ENCODE results near the gene ABHD17A.
A peak's percentile ranks its signal among the peaks of the same experiment; 100 is the strongest.
"Not testable (repeated sequence)": the region's sequence is repeated elsewhere in the genome, so short reads cannot be mapped to it uniquely, and the experiment has no call there.

The ABHD17A gene

DNA sequence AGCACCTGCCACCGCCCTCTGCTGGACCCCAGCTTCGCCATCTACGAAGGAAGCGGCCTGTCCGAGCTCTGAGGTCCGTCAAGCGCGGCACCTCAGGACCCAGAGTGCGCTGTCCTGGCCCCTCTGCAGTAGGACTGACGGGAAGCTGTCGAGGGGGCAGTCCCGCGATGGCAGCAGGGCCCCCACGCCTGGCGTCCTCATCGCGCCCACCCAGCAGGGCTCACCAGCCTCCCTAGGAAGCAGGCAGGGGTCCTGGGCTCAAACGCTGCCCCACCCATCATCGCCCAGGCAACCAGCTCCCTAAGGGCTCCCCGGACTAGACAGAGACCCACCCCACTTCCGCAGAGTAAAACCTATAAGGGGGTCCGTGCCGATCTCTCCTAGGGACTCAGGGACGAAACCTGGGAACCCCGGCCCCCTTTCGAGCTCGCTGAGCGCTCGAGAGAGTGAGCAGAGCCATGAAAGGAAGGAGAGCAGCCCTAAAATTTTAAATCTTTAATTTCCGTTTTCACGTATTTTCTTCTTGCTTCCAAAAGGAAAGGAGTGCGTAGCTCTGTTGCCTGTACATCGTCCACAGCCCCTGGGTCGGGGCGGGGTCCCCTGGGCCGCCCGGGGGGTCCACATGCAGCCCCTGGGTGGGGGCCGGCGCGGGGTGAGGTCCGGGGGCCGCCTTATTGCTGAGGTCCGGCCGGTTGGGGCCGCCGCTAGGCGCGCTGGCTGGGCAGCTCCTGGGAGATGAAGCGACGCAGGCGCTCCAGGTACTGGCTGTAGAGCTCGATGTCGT is 8.6 kb downstream of the ABHD17A start:
- H3K27me3 ChIP-seq (replicated peaks); H3K27ac ChIP-seq; in situ Hi-C loops (cut with HindIII; ENCODE audit: low pct_ligation_motif_present, low sequenced_read_pairs); H3K36me3 ChIP-seq (replicated peaks); DNase-seq: not testable (repeated sequence)
- H3K4me3 ChIP-seq (ENCODE audit: low read depth, low read length): peak overlapping the region; percentile 97
- TF ChIP-seq, protein P1, sequence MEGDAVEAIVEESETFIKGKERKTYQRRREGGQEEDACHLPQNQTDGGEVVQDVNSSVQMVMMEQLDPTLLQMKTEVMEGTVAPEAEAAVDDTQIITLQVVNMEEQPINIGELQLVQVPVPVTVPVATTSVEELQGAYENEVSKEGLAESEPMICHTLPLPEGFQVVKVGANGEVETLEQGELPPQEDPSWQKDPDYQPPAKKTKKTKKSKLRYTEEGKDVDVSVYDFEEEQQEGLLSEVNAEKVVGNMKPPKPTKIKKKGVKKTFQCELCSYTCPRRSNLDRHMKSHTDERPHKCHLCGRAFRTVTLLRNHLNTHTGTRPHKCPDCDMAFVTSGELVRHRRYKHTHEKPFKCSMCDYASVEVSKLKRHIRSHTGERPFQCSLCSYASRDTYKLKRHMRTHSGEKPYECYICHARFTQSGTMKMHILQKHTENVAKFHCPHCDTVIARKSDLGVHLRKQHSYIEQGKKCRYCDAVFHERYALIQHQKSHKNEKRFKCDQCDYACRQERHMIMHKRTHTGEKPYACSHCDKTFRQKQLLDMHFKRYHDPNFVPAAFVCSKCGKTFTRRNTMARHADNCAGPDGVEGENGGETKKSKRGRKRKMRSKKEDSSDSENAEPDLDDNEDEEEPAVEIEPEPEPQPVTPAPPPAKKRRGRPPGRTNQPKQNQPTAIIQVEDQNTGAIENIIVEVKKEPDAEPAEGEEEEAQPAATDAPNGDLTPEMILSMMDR (IDR thresholded peaks at IDR 0.05; ENCODE audit: low read depth, low read length, missing control alignments): peak; percentile 22

DNA sequence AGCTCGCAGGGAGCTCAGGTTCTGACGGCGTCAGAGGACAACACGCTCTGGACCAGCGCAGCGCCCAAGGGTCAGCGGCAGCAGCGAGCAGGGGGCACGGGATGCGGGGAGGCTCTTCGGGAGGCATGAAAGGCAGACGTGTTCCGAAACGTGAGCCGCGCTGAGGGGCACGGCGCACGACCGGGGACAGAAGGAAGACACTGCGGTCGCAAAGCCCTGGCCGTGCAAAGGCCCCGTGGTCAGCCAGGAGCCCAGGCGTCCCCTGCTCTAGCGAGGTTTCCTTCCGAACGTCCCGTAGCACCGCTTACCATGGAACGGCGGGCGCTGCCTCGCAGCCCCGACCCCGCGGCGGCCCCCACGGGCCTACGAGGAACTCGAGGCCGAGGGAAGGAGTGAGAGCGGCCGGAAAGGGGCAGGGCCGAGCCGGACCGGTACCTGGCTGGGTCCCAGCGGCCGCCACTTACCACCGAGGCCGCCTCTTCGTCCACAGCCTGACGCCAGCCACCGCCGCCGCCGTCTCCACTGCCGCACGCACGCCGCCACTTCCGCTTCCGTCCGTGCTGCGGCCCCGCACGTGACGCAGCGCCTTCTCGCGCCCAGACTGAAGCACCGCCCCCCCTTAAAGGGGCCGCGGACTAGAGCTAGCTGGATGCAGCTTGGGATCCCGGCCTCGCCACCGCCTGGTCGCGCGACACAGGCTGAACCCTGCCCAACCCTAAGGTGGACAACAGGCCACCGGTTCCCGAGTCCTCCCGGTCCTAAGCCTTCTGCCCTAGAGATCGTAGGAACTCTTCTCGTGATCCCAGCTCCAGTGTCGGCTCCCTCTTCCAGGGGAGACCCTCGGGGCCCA is 9.4 kb downstream of the ABHD17A start:
- in situ Hi-C loops (cut with HindIII; ENCODE audit: low pct_ligation_motif_present, low sequenced_read_pairs): no loop called here
- DNase-seq: peak; percentile 74

DNA sequence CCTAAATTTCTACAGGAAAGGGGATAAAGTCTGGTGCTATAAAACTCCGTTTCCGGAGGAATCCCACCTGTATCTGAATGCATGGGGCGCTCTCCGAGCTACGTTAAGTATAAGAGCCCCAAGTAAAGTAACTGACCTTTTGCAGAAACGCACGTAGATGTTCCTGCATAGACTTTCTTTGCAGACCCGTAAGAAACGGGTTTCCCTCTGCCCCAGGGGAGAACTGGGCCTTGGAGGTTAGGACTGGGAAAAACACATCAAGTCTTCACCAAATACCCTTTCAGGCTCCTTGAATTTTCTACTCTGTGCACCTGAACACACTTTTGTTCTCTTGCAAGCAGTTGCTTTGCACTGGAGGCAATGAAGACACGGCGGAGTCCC is 10.0 kb downstream of the ABHD17A start:
- Histone ChIP-seq H3K27ac (peak overlapping the region; percentile 80), H3K4me3 (ENCODE audit: low read depth, low read length) (peak overlapping the region; percentile 97)
- DNase-seq; H3K27me3 ChIP-seq (replicated peaks); H3K36me3 ChIP-seq (replicated peaks); in situ Hi-C loops (cut with HindIII; ENCODE audit: low pct_ligation_motif_present, low sequenced_read_pairs): not testable (repeated sequence)

More for the DNA sequence above, 9.4 kb downstream of the ABHD17A start:
- Histone ChIP-seq H3K4me3 (ENCODE audit: low read depth, low read length) (peak overlapping the region; percentile 97), H3K27me3 (replicated peaks) (no peaks in the 10 kb centered on the region), H3K36me3 (replicated peaks) (peaks cover 7% of the 10 kb centered on the region), H3K27ac (peak overlapping the region; percentile 80)
- TF ChIP-seq, protein P1 (IDR thresholded peaks at IDR 0.05; ENCODE audit: low read depth, low read length, missing control alignments): no peak

DNA sequence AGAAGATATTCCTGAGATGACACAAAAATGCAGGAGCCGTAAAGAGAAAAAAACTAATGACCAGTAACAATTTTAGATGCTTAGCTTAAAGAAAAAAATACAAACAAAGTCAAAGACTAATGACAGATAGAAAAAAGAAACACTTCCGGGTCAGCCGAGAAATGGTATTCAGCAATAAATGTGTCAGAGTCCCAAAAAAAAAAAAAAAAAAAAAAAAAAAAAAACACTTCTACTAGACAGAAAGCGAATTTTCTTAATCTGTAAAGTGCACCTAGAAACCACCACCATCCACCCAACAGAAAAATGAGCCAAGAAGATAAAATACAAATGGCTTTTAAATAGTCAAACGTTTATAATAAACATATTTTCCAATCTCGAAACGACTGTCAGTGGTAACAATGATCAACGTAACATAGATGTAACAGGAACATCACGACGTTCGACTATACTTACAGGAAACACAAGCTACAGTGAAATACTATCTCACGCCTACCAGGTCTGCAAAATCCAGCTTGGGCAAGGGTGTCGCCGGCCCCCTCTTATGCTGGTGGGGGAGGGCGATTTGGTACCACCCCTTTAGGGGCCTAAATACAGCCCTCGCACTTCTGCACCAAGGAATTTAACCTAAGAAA is 10.6 kb downstream of the ABHD17A start:
- TF ChIP-seq, protein P1 (IDR thresholded peaks at IDR 0.05; ENCODE audit: low read depth, low read length, missing control alignments): no peak
- Histone ChIP-seq H3K27me3 (replicated peaks) (no peaks in the 10 kb centered on the region), H3K4me3 (ENCODE audit: low read depth, low read length) (peak overlapping the region; percentile 97), H3K36me3 (replicated peaks) (peaks cover 7% of the 10 kb centered on the region), H3K27ac (no peak overlapping the region)
- no peak for DNase-seq
- in situ Hi-C loops (cut with HindIII; ENCODE audit: low pct_ligation_motif_present, low sequenced_read_pairs): no loop called here

DNA sequence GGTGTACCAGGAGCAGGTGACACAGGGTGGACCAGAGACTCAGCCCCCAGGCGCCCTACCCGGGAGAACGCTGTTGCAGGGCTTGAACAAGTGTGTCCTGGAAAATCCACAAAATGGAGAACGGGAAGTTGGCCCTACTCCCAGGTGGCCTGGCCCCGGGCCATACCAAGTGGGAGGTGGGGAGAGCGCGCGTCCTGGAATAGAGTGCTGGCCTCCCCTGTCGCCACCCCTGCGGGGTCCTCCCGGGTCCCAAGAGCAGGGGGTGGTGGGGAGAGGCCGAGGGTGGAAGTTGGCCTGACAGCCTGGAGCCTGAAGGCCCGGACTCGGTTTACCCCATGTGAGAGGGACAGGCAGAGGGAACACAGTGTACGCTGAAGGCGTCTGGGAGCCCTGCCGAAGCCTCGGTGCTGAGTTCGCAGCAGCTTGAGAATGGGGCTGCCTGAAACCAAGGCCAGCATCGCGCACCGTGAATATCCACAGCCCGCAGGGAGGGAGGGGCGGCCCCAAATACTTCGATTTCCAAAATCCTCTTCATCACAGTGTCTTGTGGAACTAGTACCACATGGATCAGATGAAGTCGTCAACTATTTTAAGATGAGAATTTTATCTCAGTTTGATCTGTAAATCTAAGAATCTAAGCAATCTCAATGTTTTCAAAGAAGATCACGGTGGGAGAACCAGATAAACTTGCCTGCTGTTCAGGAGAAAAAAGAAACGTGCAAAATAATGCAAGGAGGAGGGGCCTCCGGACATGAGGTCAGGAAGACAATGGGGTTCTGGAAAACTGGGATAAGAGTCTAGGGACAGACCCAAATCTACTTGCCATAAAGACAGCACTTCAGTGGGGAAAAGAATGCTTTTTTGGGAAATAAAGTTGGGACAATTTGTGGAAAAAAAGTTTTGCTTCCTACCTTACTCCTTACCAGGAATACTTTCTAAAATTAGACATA is 11.5 kb downstream of the ABHD17A start:
- in situ Hi-C loops (cut with HindIII; ENCODE audit: low pct_ligation_motif_present, low sequenced_read_pairs): no loop called here
- Histone ChIP-seq H3K27me3 (replicated peaks) (no peaks in the 10 kb centered on the region), H3K4me3 (ENCODE audit: low read depth, low read length) (no peak overlapping the region), H3K27ac (no peak overlapping the region), H3K36me3 (replicated peaks) (peaks cover 7% of the 10 kb centered on the region)
- DNase-seq: no peak
- TF ChIP-seq, protein P1 (IDR thresholded peaks at IDR 0.05; ENCODE audit: low read depth, low read length, missing control alignments): no peak

Measured in brain microvascular endothelial cell (primary cell).